Prostate gland (tissue), 2 donors: ENCODE results near the gene ADCY6. TPM values are rescaled to one million over a fixed set of nuclear protein-coding genes. Genes with fewer than 3 reads are reported as not detected.

Experiments used
- DNase-seq: peaks from one replicate; pipeline ENCODE4 v3.0.0-alpha.2; 2019; ENCODE audit warnings: low spot score
- H3K27ac ChIP-seq, 2 donors: fragments of 200-600 bp; sonication (generic); 2 replicates each; pipeline ENCODE4 v1.5.1; 2017 to 2019
- H3K27me3 ChIP-seq: fragments of 200-600 bp; sonication (generic); replicated peaks from 2 replicates; pipeline ENCODE4 v1.5.1; 2019; ENCODE audit not compliant: insufficient read depth
- H3K36me3 ChIP-seq, 2 donors: fragments of 200-600 bp; sonication (generic); 1 replicate in 1 of 2; 2 replicates in 1 of 2; pipeline versions ENCODE4 v1.5.1 to v1.8.1; 2017 to 2019
- H3K4me1 ChIP-seq: fragments of 200-600 bp; sonication (generic); replicated peaks from 2 replicates; pipeline ENCODE4 v1.5.1; 2019
- H3K4me3 ChIP-seq, 2 donors: fragments of 200-600 bp; sonication (generic); 2 replicates each; pipeline ENCODE4 v1.5.1; 2017 to 2019
- H3K9me3 ChIP-seq: fragments of 200-600 bp; sonication (generic); 2 replicates; pipeline ENCODE4 v1.5.1; 2017
- POLR2A ChIP-seq: fragments of 450-650 bp; IDR thresholded peaks from one replicate; pipeline ENCODE4 v1.6.1; 2016; ENCODE audit warnings: antibody characterized with exemption, mild to moderate bottlenecking
- POLR2AphosphoS5 ChIP-seq: sonication (generic); formaldehyde crosslinking; IDR thresholded peaks from one replicate; pipeline ENCODE4 v1.6.1; 2017; ENCODE audit warnings: antibody characterized with exemption
- WGBS: methylation state at CpG from one replicate; pipeline ENCODE4 v1.1.5; 2018; 5-methylcytosine and 5-hydroxymethylcytosine counted together
- intact Hi-C: fragments of 100-400 bp; cut with DNase I; formaldehyde crosslinking; loops from one replicate; pipeline ENCODE4 v1.14.2; 2022
- total RNA-seq, 2 donors: library from RNA; depleted of rRNA; stranded (reverse); fragments of >200 nt; gene quantifications; one replicate each; pipeline ENCODE4 v1.1.0, GENCODE V29; 2016
- TF ChIP-seq, protein P1 (sequence below), 4 experiments: fragments of 200-600 bp in 2 of 4; fragments of 450-650 bp in 2 of 4; sonication (generic) in 2 of 4; IDR thresholded peaks; 1 replicate in 3 of 4; 2 replicates in 1 of 4; pipeline ENCODE4 v1.5.1; 2016 to 2019; ENCODE audit warnings: antibody characterized with exemption in 4 of 4, mild to moderate bottlenecking in 2 of 4, moderate library complexity in 2 of 4

ADCY6 gene
- total RNA-seq, 2 donors from 2014 or later, result 35.3 to 73.5 TPM

DNA sequence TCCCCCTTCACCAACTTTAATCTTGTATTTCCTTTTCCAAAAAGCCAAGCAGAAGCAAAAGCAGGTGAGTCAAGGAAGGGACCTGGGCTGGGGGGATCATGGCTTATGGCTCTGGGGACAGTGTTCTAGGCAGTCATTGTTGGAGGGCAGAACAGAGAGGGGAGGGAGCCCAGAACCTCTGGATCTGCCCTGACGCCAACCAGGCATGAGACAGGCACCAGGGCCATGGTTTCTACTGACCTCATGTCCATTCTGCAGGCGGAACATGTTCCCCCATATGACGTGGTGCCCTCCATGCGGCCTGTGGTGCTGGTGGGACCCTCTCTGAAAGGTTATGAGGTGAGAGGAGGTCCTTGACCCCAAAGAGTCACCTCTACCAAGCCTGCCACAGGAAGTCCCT is 36.0 kb upstream of the ADCY6 start:
- TF ChIP-seq, protein P1, sequence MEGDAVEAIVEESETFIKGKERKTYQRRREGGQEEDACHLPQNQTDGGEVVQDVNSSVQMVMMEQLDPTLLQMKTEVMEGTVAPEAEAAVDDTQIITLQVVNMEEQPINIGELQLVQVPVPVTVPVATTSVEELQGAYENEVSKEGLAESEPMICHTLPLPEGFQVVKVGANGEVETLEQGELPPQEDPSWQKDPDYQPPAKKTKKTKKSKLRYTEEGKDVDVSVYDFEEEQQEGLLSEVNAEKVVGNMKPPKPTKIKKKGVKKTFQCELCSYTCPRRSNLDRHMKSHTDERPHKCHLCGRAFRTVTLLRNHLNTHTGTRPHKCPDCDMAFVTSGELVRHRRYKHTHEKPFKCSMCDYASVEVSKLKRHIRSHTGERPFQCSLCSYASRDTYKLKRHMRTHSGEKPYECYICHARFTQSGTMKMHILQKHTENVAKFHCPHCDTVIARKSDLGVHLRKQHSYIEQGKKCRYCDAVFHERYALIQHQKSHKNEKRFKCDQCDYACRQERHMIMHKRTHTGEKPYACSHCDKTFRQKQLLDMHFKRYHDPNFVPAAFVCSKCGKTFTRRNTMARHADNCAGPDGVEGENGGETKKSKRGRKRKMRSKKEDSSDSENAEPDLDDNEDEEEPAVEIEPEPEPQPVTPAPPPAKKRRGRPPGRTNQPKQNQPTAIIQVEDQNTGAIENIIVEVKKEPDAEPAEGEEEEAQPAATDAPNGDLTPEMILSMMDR (IDR thresholded peaks at IDR 0.05), result no peak
- TF ChIP-seq POLR2A, result no peak
- TF ChIP-seq POLR2AphosphoS5, result no peak
- Histone ChIP-seq H3K36me3 (peaks cover 0 to 6% of the 10 kb centered on the region in 2 donors), H3K27ac (no peak overlapping the region), H3K27me3 (no peaks in the 10 kb centered on the region), H3K4me1 (no peaks in the 10 kb centered on the region), H3K9me3 (no peaks in the 10 kb centered on the region), H3K4me3 (no peak overlapping the region)
- intact Hi-C loops, result no loop called here
- WGBS, result 98% methylated on average over 4 of the region's 4 CpGs
- DNase-seq, result no peak

DNA sequence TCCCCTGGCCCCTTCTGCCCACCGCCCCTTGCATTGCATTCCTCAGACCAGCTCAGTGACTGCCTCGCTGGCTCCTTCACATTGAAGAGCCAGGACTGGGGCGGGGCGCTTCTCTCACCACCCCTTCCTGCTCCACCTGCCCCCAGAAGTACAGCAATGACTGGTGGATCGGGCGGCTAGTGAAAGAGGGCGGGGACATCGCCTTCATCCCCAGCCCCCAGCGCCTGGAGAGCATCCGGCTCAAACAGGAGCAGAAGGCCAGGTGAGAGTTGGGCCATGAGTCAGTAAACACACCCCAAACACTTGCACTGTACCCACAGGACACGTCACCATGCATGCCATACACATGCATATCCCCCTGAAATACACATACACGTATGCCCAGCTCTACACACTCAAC is 35.2 kb upstream of the ADCY6 start:
- H3K36me3 ChIP-seq, result no peaks in the 10 kb centered on the region
- H3K27me3 ChIP-seq, result no peaks in the 10 kb centered on the region
- H3K4me1 ChIP-seq, result no peaks in the 10 kb centered on the region
- H3K27ac ChIP-seq, result no peak overlapping the region
- intact Hi-C loops, result no loop called here
- no peaks in the 10 kb centered on the region for H3K9me3 ChIP-seq
- WGBS, result 77% methylated on average over 12 of the region's 12 CpGs
- no peak overlapping the region for H3K4me3 ChIP-seq
- TF ChIP-seq POLR2A (no peak), POLR2AphosphoS5 (no peak)
- TF ChIP-seq, protein P1 (IDR thresholded peaks at IDR 0.05), result no peak
- DNase-seq, result no peak

DNA sequence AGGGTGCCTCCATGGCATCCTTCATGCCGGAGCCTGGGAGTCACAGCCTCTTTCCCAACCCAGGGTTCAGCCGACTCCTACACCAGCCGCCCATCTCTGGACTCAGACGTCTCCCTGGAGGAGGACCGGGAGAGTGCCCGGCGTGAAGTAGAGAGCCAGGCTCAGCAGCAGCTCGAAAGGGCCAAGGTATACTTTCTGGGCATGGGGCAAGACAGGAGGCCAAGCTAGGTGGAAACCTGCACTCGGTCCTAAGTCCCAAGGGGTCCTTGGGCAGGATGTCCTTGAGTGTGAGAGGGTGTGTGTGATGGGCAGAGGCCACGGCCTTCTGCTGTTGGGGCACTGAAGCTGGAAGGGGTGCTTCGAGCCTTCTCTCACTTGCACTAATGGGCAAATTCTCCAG is 34.4 kb upstream of the ADCY6 start:
- intact Hi-C loops, result no loop called here
- no peaks in the 10 kb centered on the region for H3K4me1 ChIP-seq
- no peaks in the 10 kb centered on the region for H3K36me3 ChIP-seq
- no peak overlapping the region for H3K4me3 ChIP-seq
- DNase-seq, result no peak
- no peak overlapping the region for H3K27ac ChIP-seq
- WGBS, result 96% methylated on average over 11 of the region's 11 CpGs
- no peaks in the 10 kb centered on the region for H3K9me3 ChIP-seq
- no peak for TF ChIP-seq POLR2A
- TF ChIP-seq, protein P1 (IDR thresholded peaks at IDR 0.05), result no peak
- no peak for TF ChIP-seq POLR2AphosphoS5
- H3K27me3 ChIP-seq, result no peaks in the 10 kb centered on the region

DNA sequence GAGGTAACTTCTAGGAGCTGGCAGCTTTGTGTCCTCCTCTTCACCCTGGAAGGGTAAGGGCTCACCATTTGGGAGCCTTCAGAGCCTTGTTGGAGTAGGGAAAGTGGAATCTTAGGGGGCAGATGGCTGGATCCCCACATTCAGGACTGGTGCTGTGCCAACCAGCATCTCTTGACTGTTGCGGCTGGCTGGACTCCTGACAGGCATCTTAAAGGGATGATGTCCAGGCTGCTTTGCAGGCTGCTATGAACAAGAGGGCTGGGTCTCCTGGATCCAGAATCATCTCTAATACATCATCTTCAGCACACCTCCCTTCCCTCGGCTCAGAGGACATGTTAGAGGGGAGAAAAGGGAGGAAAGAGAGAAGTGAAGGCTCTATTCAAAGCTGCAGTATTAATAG is 33.8 kb upstream of the ADCY6 start:
- 62% methylated on average over 2 of the region's 2 CpGs for WGBS
- intact Hi-C loops, result no loop called here
- Histone ChIP-seq H3K4me3 (no peak overlapping the region), H3K36me3 (no peaks in the 10 kb centered on the region), H3K27me3 (no peaks in the 10 kb centered on the region), H3K4me1 (no peaks in the 10 kb centered on the region), H3K9me3 (no peaks in the 10 kb centered on the region), H3K27ac (no peak overlapping the region)
- no peak for DNase-seq
- no peak for TF ChIP-seq POLR2A
- no peak for TF ChIP-seq POLR2AphosphoS5
- TF ChIP-seq, protein P1 (IDR thresholded peaks at IDR 0.05), result no peak

DNA sequence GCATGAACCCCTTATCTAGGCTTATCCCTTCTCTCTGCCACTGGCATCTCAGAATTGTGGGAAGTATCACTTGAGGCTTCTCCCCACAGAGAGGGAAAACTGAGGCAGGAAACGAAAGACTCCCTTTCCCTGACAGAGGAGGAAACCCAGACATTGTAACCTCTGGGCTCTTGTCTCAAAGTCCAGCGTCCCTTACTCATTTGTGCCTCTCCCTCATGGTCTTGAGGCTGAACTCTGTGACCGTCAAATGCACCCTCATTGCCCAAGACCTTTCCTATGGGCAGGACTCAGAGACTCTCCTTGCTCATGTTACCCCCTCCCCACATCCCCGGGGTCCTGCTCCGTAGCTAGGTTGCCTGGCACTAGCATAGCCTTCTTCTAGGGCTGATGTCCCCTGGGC is 33.2 kb upstream of the ADCY6 start:
- no peak overlapping the region for H3K27ac ChIP-seq
- H3K27me3 ChIP-seq, result no peaks in the 10 kb centered on the region
- intact Hi-C loops, result no loop called here
- 84% methylated on average over 5 of the region's 5 CpGs for WGBS
- H3K4me1 ChIP-seq, result no peaks in the 10 kb centered on the region
- no peak for DNase-seq
- H3K4me3 ChIP-seq, result no peak overlapping the region
- H3K9me3 ChIP-seq, result no peaks in the 10 kb centered on the region
- no peaks in the 10 kb centered on the region for H3K36me3 ChIP-seq
- TF ChIP-seq POLR2AphosphoS5 (no peak), POLR2A (no peak)
- TF ChIP-seq, protein P1 (IDR thresholded peaks at IDR 0.05), result no peak
